HG02870 (cell line): Measurements from ENCODE around the gene CWH43.
"Not testable (repeated sequence)": the region's sequence is repeated elsewhere in the genome, so short reads cannot be mapped to it uniquely, and the experiment has no call there.

Experiments used
- ATAC-seq: cut with Tn5 transposase; IDR thresholded peaks from one replicate; pipeline ENCODE4 v1.9.1; 2021; ENCODE audit warnings: mild to moderate bottlenecking, moderate library complexity; ENCODE audit not compliant: unreplicated experiment

CWH43 gene

GRCh38 chr4:48985976-48986653 lies at the start of gene CWH43:
Gene CWH43, plus strand, starts transcription at chr4:48986275. Its CDS starts 155 bp downstream, at chr4:48986430.
- no peak for ATAC-seq

- no peak for ATAC-seq
Measured at GRCh38 chr4:48937033-48937432, 49.0 kb upstream of the CWH43 start.

GRCh38 chr4:48938831-48939230 lies 47.2 kb upstream of the CWH43 start:
- no peak for ATAC-seq

- ATAC-seq = no peak
Measured at GRCh38 chr4:48939785-48940184, 46.3 kb upstream of the CWH43 start.

GRCh38 chr4:48943387-48943786 lies 42.7 kb upstream of the CWH43 start:
- no peak for ATAC-seq

- ATAC-seq = no peak
Measured at GRCh38 chr4:48944252-48944651, 41.8 kb upstream of the CWH43 start.

- ATAC-seq = no peak
Measured at GRCh38 chr4:48944756-48945241, 41.3 kb upstream of the CWH43 start.

GRCh38 chr4:48945981-48946380 lies 40.1 kb upstream of the CWH43 start:
- ATAC-seq = no peak

- ATAC-seq = no peak
Measured at GRCh38 chr4:48947731-48948130, 38.3 kb upstream of the CWH43 start.

- no peak for ATAC-seq
Measured at GRCh38 chr4:48949086-48949485, 37.0 kb upstream of the CWH43 start.

GRCh38 chr4:48949518-48950219 lies 36.4 kb upstream of the CWH43 start:
- ATAC-seq = no peak

- no peak for ATAC-seq
Measured at GRCh38 chr4:48954314-48954713, 31.8 kb upstream of the CWH43 start.

- not testable (repeated sequence) for ATAC-seq
Measured at GRCh38 chr4:48957366-48957765, 28.7 kb upstream of the CWH43 start.

GRCh38 chr4:48958582-48958981 lies 27.5 kb upstream of the CWH43 start:
- no peak for ATAC-seq

GRCh38 chr4:48960988-48961635 lies 25.0 kb upstream of the CWH43 start:
- no peak for ATAC-seq

GRCh38 chr4:48962636-48963035 lies 23.4 kb upstream of the CWH43 start:
- ATAC-seq = no peak

GRCh38 chr4:48963042-48963679 lies 22.9 kb upstream of the CWH43 start:
- ATAC-seq = peak; percentile 88

GRCh38 chr4:48967101-48967500 lies 19.0 kb upstream of the CWH43 start:
- ATAC-seq = no peak

- no peak for ATAC-seq
Measured at GRCh38 chr4:48967631-48968030, 18.4 kb upstream of the CWH43 start.

GRCh38 chr4:48968814-48969213 lies 17.3 kb upstream of the CWH43 start:
- ATAC-seq = no peak

- no peak for ATAC-seq
Measured at GRCh38 chr4:48970471-48970921, 15.6 kb upstream of the CWH43 start.
